CD4-positive, CD25-positive, alpha-beta regulatory T cell (primary cell): ENCODE measurements around the gene GRID2. TPM values are rescaled to one million over a fixed set of nuclear protein-coding genes. Genes with fewer than 3 reads are reported as not detected.

Experiments used
- ATAC-seq, 2 donors: fragments of 150-1000 bp; cut with Tn5 transposase; one replicate each; pipeline ENCODE4 v1.10.0; 2021; ENCODE audit warnings: low read depth in 2 of 2, moderate number of reproducible peaks in 2 of 2, moderate library complexity in 1 of 2
- DNase-seq, 3 donors: peaks; one replicate each; pipeline versions ENCODE4 v3.0.0 to v3.0.0-alpha.2; 2012 to 2022; ENCODE audit warnings: mixed read lengths in 1 of 3
- H3K27ac ChIP-seq: one replicate; pipeline ENCODE4 v1.7.0; 2013; ENCODE audit warnings: mild to moderate bottlenecking, low read length; ENCODE audit not compliant: insufficient read depth, poor library complexity, severe bottlenecking
- H3K27me3 ChIP-seq: one replicate; pipeline ENCODE4 v1.7.0; 2013; ENCODE audit warnings: low read length; ENCODE audit not compliant: control insufficient read depth, insufficient read depth
- H3K36me3 ChIP-seq: one replicate; pipeline ENCODE4 v1.7.0; 2013; ENCODE audit warnings: mild to moderate bottlenecking, low read length, moderate library complexity; ENCODE audit not compliant: control insufficient read depth, insufficient read depth
- H3K4me1 ChIP-seq: 2 replicates; pipeline ENCODE4 v1.7.0; 2013; ENCODE audit warnings: mild to moderate bottlenecking, low read length; ENCODE audit not compliant: insufficient read depth, control insufficient read depth, poor library complexity, severe bottlenecking
- H3K4me3 ChIP-seq: one replicate; pipeline ENCODE4 v1.7.0; 2013; ENCODE audit warnings: low read depth, mild to moderate bottlenecking, low read length, moderate library complexity
- H3K9me3 ChIP-seq, 2 experiments: 1 replicate in 1 of 2; 2 replicates in 1 of 2; pipeline ENCODE4 v1.7.0; 2013; ENCODE audit warnings: low read length in 2 of 2, mild to moderate bottlenecking in 1 of 2, moderate library complexity in 1 of 2; ENCODE audit not compliant: control insufficient read depth in 2 of 2
- H3K27ac Mint-ChIP-seq, 3 donors: one replicate each; pipeline ENCODE4 v1.8.0; 2020 to 2022; ENCODE audit warnings: mild to moderate bottlenecking in 3 of 3, mixed read lengths in 3 of 3, moderate library complexity in 2 of 3
- H3K27me3 Mint-ChIP-seq: one replicate; pipeline ENCODE4 v1.8.0; 2022; ENCODE audit warnings: mild to moderate bottlenecking, mixed read lengths
- H3K36me3 Mint-ChIP-seq: one replicate; pipeline ENCODE4 v1.8.0; 2020; ENCODE audit warnings: mixed read lengths
- H3K4me1 Mint-ChIP-seq, 4 donors: one replicate each; pipeline ENCODE4 v1.8.0; 2020 to 2022; ENCODE audit warnings: mixed read lengths in 4 of 4, mild to moderate bottlenecking in 1 of 4
- H3K4me3 Mint-ChIP-seq, 4 donors: one replicate each; pipeline ENCODE4 v1.8.0; 2020 to 2022; ENCODE audit warnings: mild to moderate bottlenecking in 4 of 4, mixed read lengths in 4 of 4, moderate library complexity in 3 of 4
- H3K9me3 Mint-ChIP-seq, 7 donors: one replicate each; pipeline ENCODE4 v1.8.0; 2020 to 2022; ENCODE audit warnings: mixed read lengths in 7 of 7, mild to moderate bottlenecking in 3 of 7, moderate library complexity in 2 of 7
- polyA plus RNA-seq, 4 donors: library from polyadenylated mRNA; unstranded; fragments of 300-500 nt; fragmentation: Illumina TruSeq; gene quantifications; one replicate each; pipeline ENCODE4 v1.2.3, GENCODE V29; 2021
- total RNA-seq: library from RNA; stranded (reverse); gene quantifications from one replicate; pipeline ENCODE4 v1.2.3, GENCODE V29; 2022

GRID2 gene
- total and polyA plus RNA-seq, 5 donors from 2014 or later: not detected

- H3K36me3 ChIP-seq: no peaks in the 10 kb centered on the region
These were observed 210.9 kb downstream of the GRID2 start for GRCh38 chr4:92514627-92515026.

GRCh38 chr4:92516450-92516849 is 212.7 kb downstream of the GRID2 start:
- no peaks in the 10 kb centered on the region for H3K27me3 ChIP-seq
- H3K4me1 ChIP-seq: no peaks in the 10 kb centered on the region
- H3K9me3 Mint-ChIP-seq: peaks cover 4 to 12% (median 7%) of the 10 kb centered on the region in 7 donors
- ATAC-seq (no peak), DNase-seq (no peak)
- H3K27me3 Mint-ChIP-seq: no peaks in the 10 kb centered on the region
- no peaks in the 10 kb centered on the region for H3K36me3 ChIP-seq
- H3K4me3 ChIP-seq: no peak overlapping the region
- H3K36me3 Mint-ChIP-seq: no peaks in the 10 kb centered on the region
- no peak overlapping the region for H3K27ac Mint-ChIP-seq
- no peak overlapping the region for H3K27ac ChIP-seq
- H3K9me3 ChIP-seq: peaks cover 0 to 5% of the 10 kb centered on the region in 2 experiments
- H3K4me1 Mint-ChIP-seq: no peaks in the 10 kb centered on the region
- H3K4me3 Mint-ChIP-seq: no peak overlapping the region

More at GRCh38 chr4:92514627-92515026, 210.9 kb downstream of the GRID2 start:
- Mint-ChIP-seq H3K4me3 (no peak overlapping the region), H3K4me1 (no peaks in the 10 kb centered on the region), H3K36me3 (no peaks in the 10 kb centered on the region), H3K27ac (no peak overlapping the region), H3K9me3 (peaks cover 2 to 13% (median 8%) of the 10 kb centered on the region in 7 donors), H3K27me3 (no peaks in the 10 kb centered on the region)
- ATAC-seq (no peak), DNase-seq (no peak)
- Histone ChIP-seq H3K9me3 (no peaks in the 10 kb centered on the region), H3K27me3 (no peaks in the 10 kb centered on the region), H3K27ac (no peak overlapping the region), H3K4me3 (no peak overlapping the region), H3K4me1 (no peaks in the 10 kb centered on the region)

GRCh38 chr4:92519727-92520126 is 216.0 kb downstream of the GRID2 start:
- H3K27me3 ChIP-seq: no peaks in the 10 kb centered on the region
- ATAC-seq (no peak), DNase-seq (no peak)
- Mint-ChIP-seq H3K36me3 (no peaks in the 10 kb centered on the region), H3K4me3 (no peak overlapping the region), H3K4me1 (no peaks in the 10 kb centered on the region), H3K27me3 (no peaks in the 10 kb centered on the region), H3K9me3 (peaks cover 0 to 9% (median 6%) of the 10 kb centered on the region in 7 donors), H3K27ac (no peak overlapping the region)
- H3K27ac ChIP-seq: no peak overlapping the region
- H3K9me3 ChIP-seq: peaks cover 0 to 5% of the 10 kb centered on the region in 2 experiments
- H3K36me3 ChIP-seq: no peaks in the 10 kb centered on the region
- no peaks in the 10 kb centered on the region for H3K4me1 ChIP-seq
- H3K4me3 ChIP-seq: no peak overlapping the region

- H3K4me3 Mint-ChIP-seq: no peak overlapping the region
- H3K4me1 Mint-ChIP-seq: no peaks in the 10 kb centered on the region
- H3K27ac Mint-ChIP-seq: no peak overlapping the region
- Histone ChIP-seq H3K9me3 (peaks cover 0 to 5% of the 10 kb centered on the region in 2 experiments), H3K27me3 (no peaks in the 10 kb centered on the region), H3K4me1 (no peaks in the 10 kb centered on the region), H3K27ac (no peak overlapping the region), H3K4me3 (no peak overlapping the region), H3K36me3 (no peaks in the 10 kb centered on the region)
- H3K9me3 Mint-ChIP-seq: peaks cover 0 to 9% (median 5%) of the 10 kb centered on the region in 7 donors
- no peak for DNase-seq
- no peak for ATAC-seq
- no peaks in the 10 kb centered on the region for H3K27me3 Mint-ChIP-seq
- no peaks in the 10 kb centered on the region for H3K36me3 Mint-ChIP-seq
These were observed 216.8 kb downstream of the GRID2 start for GRCh38 chr4:92520563-92520962.

GRCh38 chr4:92521941-92522340 is 218.2 kb downstream of the GRID2 start:
- peaks cover 0 to 5% of the 10 kb centered on the region in 2 experiments for H3K9me3 ChIP-seq
- H3K27ac ChIP-seq: no peak overlapping the region
- no peaks in the 10 kb centered on the region for H3K27me3 ChIP-seq
- Mint-ChIP-seq H3K36me3 (no peaks in the 10 kb centered on the region), H3K9me3 (peaks cover 0 to 8% (median 4%) of the 10 kb centered on the region in 7 donors), H3K27ac (no peak overlapping the region), H3K4me1 (no peaks in the 10 kb centered on the region), H3K27me3 (no peaks in the 10 kb centered on the region), H3K4me3 (no peak overlapping the region)
- ATAC-seq (no peak), DNase-seq (no peak)
- H3K4me1 ChIP-seq: no peaks in the 10 kb centered on the region
- no peak overlapping the region for H3K4me3 ChIP-seq
- no peaks in the 10 kb centered on the region for H3K36me3 ChIP-seq

GRCh38 chr4:92522356-92522755 is 218.6 kb downstream of the GRID2 start:
- H3K9me3 ChIP-seq: peaks cover 0 to 5% of the 10 kb centered on the region in 2 experiments
- no peaks in the 10 kb centered on the region for H3K27me3 ChIP-seq
- no peaks in the 10 kb centered on the region for H3K4me1 ChIP-seq
- no peak overlapping the region for H3K27ac ChIP-seq
- H3K4me3 ChIP-seq: no peak overlapping the region
- no peak overlapping the region for H3K27ac Mint-ChIP-seq
- no peaks in the 10 kb centered on the region for H3K27me3 Mint-ChIP-seq
- DNase-seq (no peak), ATAC-seq (no peak)
- H3K36me3 ChIP-seq: no peaks in the 10 kb centered on the region
- peaks cover 0 to 7% (median 4%) of the 10 kb centered on the region in 7 donors for H3K9me3 Mint-ChIP-seq
- H3K4me3 Mint-ChIP-seq: no peak overlapping the region
- no peaks in the 10 kb centered on the region for H3K4me1 Mint-ChIP-seq
- no peaks in the 10 kb centered on the region for H3K36me3 Mint-ChIP-seq

- ATAC-seq: no peak
These were observed 220.4 kb downstream of the GRID2 start for GRCh38 chr4:92524131-92524530.

GRCh38 chr4:92528541-92528940 is 224.8 kb downstream of the GRID2 start:
- Mint-ChIP-seq H3K27ac (no peak overlapping the region), H3K36me3 (no peaks in the 10 kb centered on the region), H3K4me3 (no peak overlapping the region), H3K9me3 (peaks cover 0 to 21% (median 7%) of the 10 kb centered on the region in 7 donors), H3K4me1 (peaks cover 0 to 5% (median 0%) of the 10 kb centered on the region in 4 donors), H3K27me3 (no peaks in the 10 kb centered on the region)
- H3K36me3 ChIP-seq: no peaks in the 10 kb centered on the region
- no peaks in the 10 kb centered on the region for H3K27me3 ChIP-seq
- DNase-seq (no peak), ATAC-seq (no peak)
- H3K9me3 ChIP-seq: no peaks in the 10 kb centered on the region
- no peaks in the 10 kb centered on the region for H3K4me1 ChIP-seq
- H3K27ac ChIP-seq: no peak overlapping the region
- no peak overlapping the region for H3K4me3 ChIP-seq

More at GRCh38 chr4:92524131-92524530, 220.4 kb downstream of the GRID2 start:
- H3K4me1 Mint-ChIP-seq: no peaks in the 10 kb centered on the region
- H3K36me3 Mint-ChIP-seq: no peaks in the 10 kb centered on the region
- Histone ChIP-seq H3K27ac (no peak overlapping the region), H3K4me1 (no peaks in the 10 kb centered on the region), H3K36me3 (no peaks in the 10 kb centered on the region), H3K4me3 (no peak overlapping the region), H3K27me3 (no peaks in the 10 kb centered on the region), H3K9me3 (peaks cover 0 to 5% of the 10 kb centered on the region in 2 experiments)
- H3K27me3 Mint-ChIP-seq: no peaks in the 10 kb centered on the region
- no peak for DNase-seq
- H3K4me3 Mint-ChIP-seq: no peak overlapping the region
- H3K27ac Mint-ChIP-seq: no peak overlapping the region
- peaks cover 0 to 7% (median 5%) of the 10 kb centered on the region in 7 donors for H3K9me3 Mint-ChIP-seq
